Inflammatory macrophage treated with lipopolysaccharide for 4 hours (primary cell): ENCODE data around the gene OTX2.

Experiments used
- DNase-seq: peaks from one replicate; pipeline ENCODE4 v3.0.0-alpha.2; 2020

OTX2 gene

GRCh38 chr14:56811593-56812363, 1.5 kb upstream of the OTX2 start:
- no peak for DNase-seq

GRCh38 chr14:56810836-56811592, 735 bp upstream of the OTX2 start:
- no peak for DNase-seq

- no peak for DNase-seq
Observed at GRCh38 chr14:56809270-56810146, 771 bp downstream of the OTX2 start.

GRCh38 chr14:56808383-56809269, 1.7 kb downstream of the OTX2 start:
- no peak for DNase-seq

- DNase-seq, result no peak
Observed at GRCh38 chr14:56808110-56808382, 2.2 kb downstream of the OTX2 start.

GRCh38 chr14:56807386-56808109, 2.7 kb downstream of the OTX2 start:
- DNase-seq, result no peak

GRCh38 chr14:56806760-56807159, 3.5 kb downstream of the OTX2 start:
- no peak for DNase-seq

- no peak for DNase-seq
Observed at GRCh38 chr14:56805992-56806727, 4.1 kb downstream of the OTX2 start.

- DNase-seq, result no peak
Observed at GRCh38 chr14:56805201-56805991, 4.9 kb downstream of the OTX2 start.

GRCh38 chr14:56803816-56804535, 6.3 kb downstream of the OTX2 start:
- no peak for DNase-seq

- DNase-seq, result no peak
Observed at GRCh38 chr14:56801920-56802319, 8.4 kb downstream of the OTX2 start.

GRCh38 chr14:56799343-56799645, 11.0 kb downstream of the OTX2 start:
- DNase-seq, result no peak

GRCh38 chr14:56798447-56799342, 11.6 kb downstream of the OTX2 start:
- DNase-seq, result no peak

GRCh38 chr14:56797569-56798446, 12.5 kb downstream of the OTX2 start:
- DNase-seq, result no peak

- no peak for DNase-seq
Observed at GRCh38 chr14:56797003-56797568, 13.2 kb downstream of the OTX2 start.

GRCh38 chr14:56796259-56796658, 14.0 kb downstream of the OTX2 start:
- no peak for DNase-seq

- DNase-seq, result no peak
Observed at GRCh38 chr14:56795284-56795622, 15.0 kb downstream of the OTX2 start.
